HG02642 (cell line): ENCODE results near the gene HMGCS1.
A peak's percentile ranks its signal among the peaks of the same experiment; 100 is the strongest.
"Not testable (repeated sequence)": the region's sequence is repeated elsewhere in the genome, so short reads cannot be mapped to it uniquely, and the experiment has no call there.

Experiments used
- ATAC-seq: cut with Tn5 transposase; IDR thresholded peaks from one replicate; pipeline ENCODE4 v1.9.1; 2021; ENCODE audit warnings: mild to moderate bottlenecking; ENCODE audit not compliant: unreplicated experiment, poor library complexity

The HMGCS1 gene

GRCh38 chr5:43313854-43314457 lies 744 bp upstream of the HMGCS1 start:
- no peak for ATAC-seq

GRCh38 chr5:43312699-43313034 lies 545 bp downstream of the HMGCS1 start:
- ATAC-seq: peak; percentile 3

GRCh38 chr5:43312076-43312661 lies 1.0 kb downstream of the HMGCS1 start:
- no peak for ATAC-seq

GRCh38 chr5:43309637-43310036 lies 3.6 kb downstream of the HMGCS1 start:
- ATAC-seq: no peak

DNA sequence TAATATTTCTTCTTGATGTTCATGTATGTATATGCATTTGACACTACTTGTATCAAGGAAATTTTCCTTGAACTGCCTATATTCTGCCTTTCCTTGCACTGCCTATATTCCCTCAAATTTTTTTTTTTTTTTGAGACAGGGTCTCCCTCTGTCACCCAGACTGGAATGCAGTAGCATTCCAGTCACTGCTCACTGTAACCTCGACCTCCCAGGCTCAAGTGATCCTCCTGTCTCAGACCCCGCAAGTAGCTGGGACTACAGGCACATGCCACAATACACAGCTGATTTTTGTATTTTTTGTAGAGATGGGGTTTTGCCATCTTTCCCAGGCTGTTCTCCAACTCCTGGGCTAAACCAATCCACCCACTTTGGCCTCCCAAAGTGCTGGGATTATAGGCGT lies 4.1 kb downstream of the HMGCS1 start:
- ATAC-seq: no peak

GRCh38 chr5:43306954-43307353 lies 6.3 kb downstream of the HMGCS1 start:
- not testable (repeated sequence) for ATAC-seq

GRCh38 chr5:43305948-43306565 lies 7.2 kb downstream of the HMGCS1 start:
- peak; percentile 58 for ATAC-seq

- no peak for ATAC-seq
These were observed 8.7 kb downstream of the HMGCS1 start for GRCh38 chr5:43304525-43304924.

- ATAC-seq: no peak
These were observed 10.0 kb downstream of the HMGCS1 start for GRCh38 chr5:43303242-43303641.

DNA sequence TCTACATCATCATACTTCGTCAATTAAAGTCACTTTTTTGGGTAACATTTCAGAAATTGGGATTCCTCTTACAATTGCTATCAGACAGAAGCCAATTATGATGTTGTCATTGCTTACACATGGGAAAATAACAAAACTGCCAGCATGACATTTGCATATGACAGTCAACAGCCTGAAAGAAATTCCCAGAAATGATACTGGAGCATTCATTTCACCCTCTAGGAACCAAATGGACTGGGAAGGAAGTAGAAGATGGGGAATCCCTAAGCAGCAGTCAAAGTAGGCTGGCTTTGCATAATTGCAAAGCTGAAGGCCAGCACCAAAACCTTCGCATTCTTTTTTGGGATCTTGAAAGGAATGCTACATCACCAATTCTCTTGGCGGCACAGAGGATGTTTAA lies 10.7 kb downstream of the HMGCS1 start:
- ATAC-seq: no peak

- no peak for ATAC-seq
These were observed 11.5 kb downstream of the HMGCS1 start for GRCh38 chr5:43301653-43302091.

DNA sequence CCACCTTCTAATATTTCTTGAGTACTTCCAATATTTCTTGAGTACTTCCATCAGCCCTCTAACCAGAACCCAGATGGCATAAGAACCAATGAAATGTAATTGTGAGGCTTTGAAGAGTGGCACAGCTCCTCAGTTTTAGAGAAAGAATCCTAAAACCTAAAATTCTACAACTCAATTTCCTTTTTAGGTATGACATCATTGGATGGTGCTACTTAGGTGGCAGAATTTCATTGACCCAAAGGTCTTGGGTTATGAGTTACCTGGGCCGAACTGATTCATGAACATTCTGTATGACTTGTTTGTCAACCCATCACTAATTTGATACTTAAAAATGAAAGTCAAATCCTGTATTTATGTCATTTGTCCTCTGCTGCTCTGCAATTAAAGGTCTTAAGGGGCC lies 13.1 kb downstream of the HMGCS1 start:
- ATAC-seq: no peak

DNA sequence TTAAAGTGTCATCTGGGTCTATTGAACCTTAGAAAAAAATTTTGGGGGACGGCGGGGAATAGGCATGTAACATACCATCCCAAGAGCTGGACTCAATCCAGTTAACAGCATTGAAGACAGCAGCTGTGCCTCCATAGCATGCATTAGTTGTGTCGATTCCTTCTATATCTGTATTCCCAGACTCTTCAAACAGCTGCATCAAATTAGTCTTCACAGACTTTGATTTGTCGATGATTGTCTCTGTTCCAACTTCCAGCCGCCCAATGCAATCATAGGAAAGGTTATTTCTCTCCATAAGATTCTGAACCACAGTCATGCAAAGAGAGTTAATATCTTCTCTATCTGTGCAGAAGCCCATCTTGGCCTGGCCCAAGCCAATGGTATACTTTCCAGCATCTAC lies 14.8 kb downstream of the HMGCS1 start:
- no peak for ATAC-seq

DNA sequence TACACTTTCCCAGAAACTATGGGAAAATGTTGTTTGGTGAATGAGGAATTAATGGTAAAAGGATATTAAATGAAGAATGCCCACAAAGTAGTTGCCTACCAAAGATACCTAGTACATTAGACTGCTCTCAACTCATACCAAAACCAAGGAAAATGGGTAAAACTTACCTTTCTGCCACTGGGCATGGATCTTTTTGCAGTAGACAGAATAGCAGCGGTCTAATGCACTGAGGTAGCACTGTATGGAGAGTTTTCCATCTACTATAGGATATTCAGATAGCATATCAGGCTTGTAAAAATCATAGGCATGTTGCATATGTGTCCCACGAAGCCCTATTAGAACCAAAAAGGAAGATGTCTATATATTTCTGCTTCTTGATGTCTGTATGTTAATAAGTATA lies 16.4 kb downstream of the HMGCS1 start:
- ATAC-seq: no peak

DNA sequence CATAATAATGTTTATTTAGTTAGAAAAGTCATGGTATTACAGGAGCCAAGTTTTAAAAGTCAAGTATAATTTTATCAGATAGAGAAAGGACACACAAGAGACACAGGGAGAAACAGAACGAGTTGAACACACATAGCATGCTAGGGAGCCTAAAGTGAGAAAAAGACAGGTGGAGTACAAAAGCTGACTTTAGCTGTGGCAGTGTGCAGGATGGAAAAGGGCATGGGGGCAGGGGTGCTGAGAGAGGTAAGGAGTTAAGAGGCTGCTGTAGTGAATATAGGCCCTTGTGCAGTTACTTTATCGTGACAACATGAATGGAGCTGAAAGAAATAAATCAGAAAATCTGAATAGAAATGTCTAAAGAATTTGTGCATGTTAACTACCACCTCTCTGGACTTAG lies 18.0 kb downstream of the HMGCS1 start:
- ATAC-seq: no peak

DNA sequence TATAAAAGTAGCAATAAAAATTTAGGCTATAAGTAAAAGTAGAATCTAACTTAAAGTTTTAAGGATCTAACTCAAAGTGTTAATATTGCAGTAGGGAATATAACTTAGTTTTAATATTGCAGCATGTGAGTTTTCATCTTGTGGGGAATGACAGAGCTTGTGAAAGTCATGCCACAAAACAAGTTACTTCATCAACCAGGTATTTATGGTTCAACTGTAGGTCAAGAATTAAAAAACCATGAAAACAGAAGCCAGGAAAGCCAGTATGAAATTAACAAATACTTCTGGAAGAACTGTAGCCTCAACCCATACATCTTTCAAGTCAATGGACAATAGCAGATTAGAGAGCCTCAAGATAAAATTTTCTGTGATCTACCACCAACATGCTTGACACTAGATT lies 19.0 kb downstream of the HMGCS1 start:
- no peak for ATAC-seq

- ATAC-seq: no peak
These were observed 22.5 kb downstream of the HMGCS1 start for GRCh38 chr5:43290726-43291125.

- ATAC-seq: no peak
These were observed 24.9 kb downstream of the HMGCS1 start for GRCh38 chr5:43288269-43288831.

DNA sequence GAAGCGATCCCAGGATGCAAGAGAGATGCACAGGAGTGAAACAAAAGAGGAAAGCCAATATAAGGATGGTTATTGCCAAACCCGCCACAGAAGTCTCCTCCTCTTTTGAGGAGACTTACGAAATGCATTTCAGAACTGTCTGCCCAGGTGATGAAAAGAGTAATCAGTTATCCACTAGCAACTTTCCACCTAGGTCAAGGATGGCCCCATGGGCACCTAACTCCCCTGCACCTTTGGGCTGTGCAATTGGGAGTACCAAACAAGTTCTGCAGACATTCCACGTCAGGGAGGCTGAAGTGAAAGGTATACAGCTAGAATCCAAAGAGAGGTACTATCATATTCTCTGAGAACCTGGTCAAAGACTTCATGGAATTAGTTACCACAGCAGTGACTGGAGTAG lies 25.7 kb downstream of the HMGCS1 start:
- ATAC-seq: no peak

DNA sequence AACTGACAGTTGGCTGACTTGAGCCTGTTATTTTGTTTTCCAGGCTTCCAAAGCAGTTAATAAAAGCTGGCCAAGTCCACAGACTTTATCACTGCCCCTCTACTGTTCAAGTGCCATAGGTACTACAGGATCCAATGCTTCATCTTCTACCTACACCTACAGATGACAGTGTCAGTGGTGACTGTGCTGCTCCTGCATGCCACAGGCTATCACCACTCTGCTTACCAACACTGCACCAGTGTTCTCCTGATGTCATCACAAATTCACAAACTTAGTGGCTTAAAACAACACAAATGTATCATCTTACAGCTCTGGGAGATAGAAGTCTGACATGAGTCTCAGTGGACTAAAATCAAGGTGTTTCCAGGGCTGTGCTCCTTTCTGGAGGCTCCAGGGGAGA lies 26.6 kb downstream of the HMGCS1 start:
- ATAC-seq: no peak

- ATAC-seq: no peak
These were observed 31.2 kb downstream of the HMGCS1 start for GRCh38 chr5:43281840-43282658.
